Measurements from ENCODE around the gene DTX3.
"Not testable (repeated sequence)": the region's sequence is repeated elsewhere in the genome, so short reads cannot be mapped to it uniquely, and the experiment has no call there.

DTX3 gene

GRCh38 chr12:57604454-57604991, at the start of gene DTX3:
Gene DTX3 (plus strand): TSS chr12:57604824. CDS start chr12:57606518, 1,694 bp downstream.
- POLR2A ChIA-PET: interaction anchor here (0.8 kb wide), 1 partner anchor 18 kb away, joined by 3 read pairs; no protein-coding TSS in a partner anchor
- CTCF ChIA-PET: no interaction called here
- no peak for DNase-seq (ENCODE audit: extremely low spot score)
- TF ChIP-seq CTBP1 (IDR thresholded peaks at IDR 0.05; ENCODE audit: borderline replicate concordance) (no peak), HDGF (IDR thresholded peaks at IDR 0.05; ENCODE audit: borderline replicate concordance) (no peak), SP1 (IDR thresholded peaks at IDR 0.05) (no peak), ELF4 (IDR thresholded peaks at IDR 0.05) (no peak), LEF1 (IDR thresholded peaks at IDR 0.05; ENCODE audit: borderline replicate concordance) (no peak), SUZ12 (IDR thresholded peaks at IDR 0.05) (no peak), BHLHE40 (IDR thresholded peaks at IDR 0.05; ENCODE audit: borderline replicate concordance) (no peak), PKNOX1 (IDR thresholded peaks at IDR 0.05) (no peak), ARNT (IDR thresholded peaks at IDR 0.05) (no peak), FOXA1 (IDR thresholded peaks at IDR 0.05) (no peak), FOXK2 (IDR thresholded peaks at IDR 0.05) (no peak), NFRKB (IDR thresholded peaks at IDR 0.05) (no peak), FOXM1 (IDR thresholded peaks at IDR 0.05; ENCODE audit: borderline replicate concordance) (no peak), L3MBTL2 (conservative IDR thresholded peaks at IDR 0.05) (no peak), ZNF384 (IDR thresholded peaks at IDR 0.05) (no peak)

GRCh38 chr12:57554897-57555296, 49.7 kb upstream of the DTX3 start:
- TF ChIP-seq HDGF (IDR thresholded peaks at IDR 0.05; ENCODE audit: borderline replicate concordance): no peak
- no peak for TF ChIP-seq L3MBTL2 (conservative IDR thresholded peaks at IDR 0.05)
- no peak for TF ChIP-seq SP1 (IDR thresholded peaks at IDR 0.05)
- no peak for TF ChIP-seq FOXA1 (IDR thresholded peaks at IDR 0.05)
- TF ChIP-seq ARNT (IDR thresholded peaks at IDR 0.05): no peak
- TF ChIP-seq NFRKB (IDR thresholded peaks at IDR 0.05): no peak
- TF ChIP-seq LEF1 (IDR thresholded peaks at IDR 0.05; ENCODE audit: borderline replicate concordance): no peak
- TF ChIP-seq ELF4 (IDR thresholded peaks at IDR 0.05): no peak
- TF ChIP-seq ZNF384 (IDR thresholded peaks at IDR 0.05): no peak
- POLR2A ChIA-PET: no interaction called here

GRCh38 chr12:57558864-57559263, 45.8 kb upstream of the DTX3 start:
- DNase-seq (ENCODE audit: extremely low spot score): no peak
- TF ChIP-seq NFRKB (IDR thresholded peaks at IDR 0.05) (no peak), FOXM1 (IDR thresholded peaks at IDR 0.05; ENCODE audit: borderline replicate concordance) (no peak), CTBP1 (IDR thresholded peaks at IDR 0.05; ENCODE audit: borderline replicate concordance) (no peak), BHLHE40 (IDR thresholded peaks at IDR 0.05; ENCODE audit: borderline replicate concordance) (no peak), LEF1 (IDR thresholded peaks at IDR 0.05; ENCODE audit: borderline replicate concordance) (no peak), FOXK2 (IDR thresholded peaks at IDR 0.05) (no peak), L3MBTL2 (conservative IDR thresholded peaks at IDR 0.05) (no peak), SP1 (IDR thresholded peaks at IDR 0.05) (no peak), ARNT (IDR thresholded peaks at IDR 0.05) (no peak), SUZ12 (IDR thresholded peaks at IDR 0.05) (no peak), ELF4 (IDR thresholded peaks at IDR 0.05) (no peak)
- ChIA-PET POLR2A (interaction anchor here (1.0 kb wide), 1 partner anchor 13 kb away, joined by 3 read pairs; no protein-coding TSS in a partner anchor), CTCF (interaction anchor here (0.5 kb wide), 1 partner anchor 98 kb away, joined by 3 read pairs; no protein-coding TSS in a partner anchor)

More at GRCh38 chr12:57554897-57555296, 49.7 kb upstream of the DTX3 start:
- no peak for DNase-seq (ENCODE audit: extremely low spot score)
- CTCF ChIA-PET: no interaction called here

- POLR2A ChIA-PET: no interaction called here
- CTCF ChIA-PET: no interaction called here
These were observed 44.1 kb upstream of the DTX3 start for GRCh38 chr12:57560516-57560915.

GRCh38 chr12:57561117-57561516, 43.5 kb upstream of the DTX3 start:
- CTCF ChIA-PET: interaction anchor here (0.7 kb wide), 1 partner anchor 18 kb away, joined by 3 read pairs; no protein-coding TSS in a partner anchor
- POLR2A ChIA-PET; DNase-seq (ENCODE audit: extremely low spot score): not testable (repeated sequence)

More at GRCh38 chr12:57560516-57560915, 44.1 kb upstream of the DTX3 start:
- DNase-seq (ENCODE audit: extremely low spot score): no peak
- no peak for TF ChIP-seq L3MBTL2 (conservative IDR thresholded peaks at IDR 0.05)
- TF ChIP-seq HDGF (IDR thresholded peaks at IDR 0.05; ENCODE audit: borderline replicate concordance): no peak
- TF ChIP-seq ELF4 (IDR thresholded peaks at IDR 0.05): no peak
- no peak for TF ChIP-seq CTBP1 (IDR thresholded peaks at IDR 0.05; ENCODE audit: borderline replicate concordance)
- TF ChIP-seq SUZ12 (IDR thresholded peaks at IDR 0.05): no peak
- TF ChIP-seq PKNOX1 (IDR thresholded peaks at IDR 0.05): no peak
- no peak for TF ChIP-seq SP1 (IDR thresholded peaks at IDR 0.05)
- no peak for TF ChIP-seq NFRKB (IDR thresholded peaks at IDR 0.05)
- no peak for TF ChIP-seq ZNF384 (IDR thresholded peaks at IDR 0.05)
- TF ChIP-seq TARDBP (IDR thresholded peaks at IDR 0.05): no peak
- TF ChIP-seq FOXA1 (IDR thresholded peaks at IDR 0.05): no peak
- no peak for TF ChIP-seq ARNT (IDR thresholded peaks at IDR 0.05)
- no peak for TF ChIP-seq BHLHE40 (IDR thresholded peaks at IDR 0.05; ENCODE audit: borderline replicate concordance)
- TF ChIP-seq FOXM1 (IDR thresholded peaks at IDR 0.05; ENCODE audit: borderline replicate concordance): no peak
- no peak for TF ChIP-seq FOXK2 (IDR thresholded peaks at IDR 0.05)
- no peak for TF ChIP-seq LEF1 (IDR thresholded peaks at IDR 0.05; ENCODE audit: borderline replicate concordance)

GRCh38 chr12:57563358-57563757, 41.3 kb upstream of the DTX3 start:
- ChIA-PET POLR2A (no interaction called here), CTCF (interaction anchor here (1.5 kb wide), 1 partner anchor 20 kb away, joined by 3 read pairs; no protein-coding TSS in a partner anchor)
- no peak for TF ChIP-seq PKNOX1 (IDR thresholded peaks at IDR 0.05)
- no peak for TF ChIP-seq ARNT (IDR thresholded peaks at IDR 0.05)
- no peak for TF ChIP-seq SP1 (IDR thresholded peaks at IDR 0.05)
- no peak for TF ChIP-seq LEF1 (IDR thresholded peaks at IDR 0.05; ENCODE audit: borderline replicate concordance)
- TF ChIP-seq FOXK2 (IDR thresholded peaks at IDR 0.05): no peak
- no peak for TF ChIP-seq ELF4 (IDR thresholded peaks at IDR 0.05)
- no peak for TF ChIP-seq NFRKB (IDR thresholded peaks at IDR 0.05)
- TF ChIP-seq ZNF384 (IDR thresholded peaks at IDR 0.05): no peak
- no peak for TF ChIP-seq SUZ12 (IDR thresholded peaks at IDR 0.05)
- no peak for TF ChIP-seq BHLHE40 (IDR thresholded peaks at IDR 0.05; ENCODE audit: borderline replicate concordance)
- TF ChIP-seq FOXA1 (IDR thresholded peaks at IDR 0.05): no peak
- no peak for TF ChIP-seq TARDBP (IDR thresholded peaks at IDR 0.05)
- no peak for TF ChIP-seq L3MBTL2 (conservative IDR thresholded peaks at IDR 0.05)
- TF ChIP-seq HDGF (IDR thresholded peaks at IDR 0.05; ENCODE audit: borderline replicate concordance): no peak
- no peak for TF ChIP-seq FOXM1 (IDR thresholded peaks at IDR 0.05; ENCODE audit: borderline replicate concordance)
- no peak for TF ChIP-seq CTBP1 (IDR thresholded peaks at IDR 0.05; ENCODE audit: borderline replicate concordance)
- no peak for DNase-seq (ENCODE audit: extremely low spot score)
